Activated naive CD4-positive, alpha-beta T cell treated with anti-CD3 and anti-CD28 coated beads, Interleukin-2, amount 10 ng/mL, durations not matched to agents 7 days and 5 days (primary cell): ENCODE data around the gene PRR3.
A peak's percentile ranks its signal among the peaks of the same experiment; 100 is the strongest.

Source experiments
- CTCF ChIA-PET: fragments of 350-600 bp; sonication (Branson Sonifier 250); formaldehyde crosslinking; loops from one replicate; lab custom pipeline; 2021; ENCODE audit warnings: antibody characterized with exemption; lab: Charles Lee
- DNase-seq: peaks from one replicate; pipeline ENCODE4 v3.0.0-alpha.2; 2020
- H3K27ac Mint-ChIP-seq: one replicate; pipeline ENCODE4 v1.8.0; 2021; ENCODE audit warnings: mild to moderate bottlenecking, moderate library complexity, mixed read lengths
- H3K27me3 Mint-ChIP-seq: one replicate; pipeline ENCODE4 v1.8.0; 2021; ENCODE audit warnings: mild to moderate bottlenecking, mixed read lengths
- H3K36me3 Mint-ChIP-seq: one replicate; pipeline ENCODE4 v1.8.0; 2021; ENCODE audit warnings: mixed read lengths
- H3K4me1 Mint-ChIP-seq: one replicate; pipeline ENCODE4 v1.8.0; 2021; ENCODE audit warnings: mixed read lengths
- H3K4me3 Mint-ChIP-seq: one replicate; pipeline ENCODE4 v1.8.0; 2021; ENCODE audit warnings: mild to moderate bottlenecking, moderate library complexity, mixed read lengths
- H3K9me3 Mint-ChIP-seq: one replicate; pipeline ENCODE4 v1.8.0; 2021; ENCODE audit warnings: mixed read lengths

PRR3 gene

GRCh38 chr6:30547454-30547853 is 9.6 kb upstream of the PRR3 start:
- DNase-seq, result no peak
- H3K27me3 Mint-ChIP-seq, result no peaks in the 10 kb centered on the region

GRCh38 chr6:30548375-30548774 is 8.7 kb upstream of the PRR3 start:
- peaks cover 60% of the 10 kb centered on the region for H3K36me3 Mint-ChIP-seq
- no peaks in the 10 kb centered on the region for H3K27me3 Mint-ChIP-seq
- no peak overlapping the region for H3K27ac Mint-ChIP-seq
- H3K4me1 Mint-ChIP-seq, result peaks cover 16% of the 10 kb centered on the region
- CTCF ChIA-PET, result interaction anchor here (0.9 to 1.4 kb wide), 6 partner anchors 7 to 66 kb away, joined by 3 to 7 read pairs (median 4); no protein-coding TSS in a partner anchor
- no peak for DNase-seq
- no peaks in the 10 kb centered on the region for H3K9me3 Mint-ChIP-seq
- H3K4me3 Mint-ChIP-seq, result no peak overlapping the region

More at GRCh38 chr6:30547454-30547853, 9.6 kb upstream of the PRR3 start:
- Mint-ChIP-seq H3K4me3 (no peak overlapping the region), H3K27ac (no peak overlapping the region), H3K36me3 (peaks cover 52% of the 10 kb centered on the region), H3K9me3 (no peaks in the 10 kb centered on the region), H3K4me1 (peaks cover 25% of the 10 kb centered on the region)
- CTCF ChIA-PET, result interaction anchor here (0.9 to 11.2 kb wide), 5 partner anchors 15 to 65 kb away, joined by 3 to 251 read pairs (median 4); no protein-coding TSS in a partner anchor

GRCh38 chr6:30554404-30554803 is 2.7 kb upstream of the PRR3 start:
- Mint-ChIP-seq H3K36me3 (peaks cover 57% of the 10 kb centered on the region), H3K4me1 (peaks cover 33% of the 10 kb centered on the region), H3K4me3 (peak overlapping the region; percentile 97), H3K27ac (peak overlapping the region; percentile 6), H3K9me3 (no peaks in the 10 kb centered on the region), H3K27me3 (no peaks in the 10 kb centered on the region)
- no peak for DNase-seq
- CTCF ChIA-PET, result interaction anchor here (0.6 to 5.9 kb wide), 8 partner anchors 11 to 118 kb away, joined by 3 to 60 read pairs (median 3); no protein-coding TSS in a partner anchor

- H3K27me3 Mint-ChIP-seq, result no peaks in the 10 kb centered on the region
- H3K36me3 Mint-ChIP-seq, result peaks cover 53% of the 10 kb centered on the region
- peak overlapping the region; percentile 97 for H3K4me3 Mint-ChIP-seq
- H3K27ac Mint-ChIP-seq, result peak overlapping the region; percentile 100
- DNase-seq, result peak; percentile 42
- peaks cover 40% of the 10 kb centered on the region for H3K4me1 Mint-ChIP-seq
- no peaks in the 10 kb centered on the region for H3K9me3 Mint-ChIP-seq
- CTCF ChIA-PET, result interaction anchor here (0.6 to 5.9 kb wide), 6 partner anchors 12 to 119 kb away, joined by 3 to 60 read pairs (median 3); no protein-coding TSS in a partner anchor
Observed at GRCh38 chr6:30554962-30555815, 1.9 kb upstream of the PRR3 start.

GRCh38 chr6:30555816-30556065 is 1.4 kb upstream of the PRR3 start:
- Mint-ChIP-seq H3K9me3 (no peaks in the 10 kb centered on the region), H3K36me3 (peaks cover 47% of the 10 kb centered on the region), H3K4me3 (peak overlapping the region; percentile 97), H3K4me1 (peaks cover 41% of the 10 kb centered on the region), H3K27me3 (no peaks in the 10 kb centered on the region), H3K27ac (peak overlapping the region; percentile 100)
- no peak for DNase-seq
- CTCF ChIA-PET, result interaction anchor here (5.9 kb wide), 1 partner anchor 12 kb away, joined by 60 read pairs; no protein-coding TSS in a partner anchor

- Mint-ChIP-seq H3K4me1 (peaks cover 42% of the 10 kb centered on the region), H3K4me3 (peak within 1 kb of the TSS; percentile 97)
- CTCF ChIA-PET, result interaction anchor here (1.2 to 5.9 kb wide), 3 partner anchors 12 to 15 kb away, joined by 5 to 60 read pairs (median 10); partner anchors contain the start of gene ABCF1
Observed at GRCh38 chr6:30556066-30556905, 809 bp upstream of the PRR3 start, which contains the start of gene GNL1. Gene GNL1 (minus strand): TSS chr6:30556489. CDS start chr6:30556203, 286 bp downstream.

GRCh38 chr6:30557683-30557981 is 537 bp downstream of the PRR3 start:
- Mint-ChIP-seq H3K27me3 (no peaks in the 10 kb centered on the region), H3K27ac (peak overlapping the region; percentile 100), H3K4me3 (peak overlapping the region; percentile 97), H3K9me3 (no peaks in the 10 kb centered on the region), H3K36me3 (peaks cover 38% of the 10 kb centered on the region), H3K4me1 (peaks cover 43% of the 10 kb centered on the region)
- DNase-seq, result no peak
- CTCF ChIA-PET, result interaction anchor here (0.9 to 1.7 kb wide), 8 partner anchors 13 to 173 kb away, joined by 3 to 10 read pairs (median 4); partner anchors contain the start of gene ABCF1

More at GRCh38 chr6:30556066-30556905, 809 bp upstream of the PRR3 start, which contains the start of gene GNL1:
- DNase-seq, result peak; percentile 99
- peaks cover 43% of the 10 kb centered on the region for H3K36me3 Mint-ChIP-seq
- H3K9me3 Mint-ChIP-seq, result no peaks in the 10 kb centered on the region
- peak within 1 kb of the TSS; percentile 100 for H3K27ac Mint-ChIP-seq
- no peaks in the 10 kb centered on the region for H3K27me3 Mint-ChIP-seq

- Mint-ChIP-seq H3K4me3 (no peak overlapping the region), H3K27me3 (no peaks in the 10 kb centered on the region), H3K36me3 (peaks cover 23% of the 10 kb centered on the region), H3K4me1 (peaks cover 31% of the 10 kb centered on the region), H3K9me3 (no peaks in the 10 kb centered on the region), H3K27ac (no peak overlapping the region)
- DNase-seq, result no peak
- CTCF ChIA-PET, result no interaction called here
Observed at GRCh38 chr6:30560930-30561329, 3.8 kb downstream of the PRR3 start.

GRCh38 chr6:30562470-30563425 is 5.7 kb downstream of the PRR3 start:
- peaks cover 24% of the 10 kb centered on the region for H3K4me1 Mint-ChIP-seq
- peak overlapping the region; percentile 1 for H3K27ac Mint-ChIP-seq
- DNase-seq, result no peak
- no peaks in the 10 kb centered on the region for H3K9me3 Mint-ChIP-seq
- CTCF ChIA-PET, result interaction anchor here (1.7 kb wide), 1 partner anchor 21 kb away, joined by 6 read pairs; no protein-coding TSS in a partner anchor
- H3K4me3 Mint-ChIP-seq, result no peak overlapping the region
- H3K27me3 Mint-ChIP-seq, result no peaks in the 10 kb centered on the region
- peaks cover 19% of the 10 kb centered on the region for H3K36me3 Mint-ChIP-seq

GRCh38 chr6:30564114-30564513 is 7.0 kb downstream of the PRR3 start:
- H3K27ac Mint-ChIP-seq, result no peak overlapping the region
- H3K9me3 Mint-ChIP-seq, result no peaks in the 10 kb centered on the region
- CTCF ChIA-PET, result interaction anchor here (1.3 to 1.8 kb wide), 3 partner anchors 23 to 523 kb away, joined by 3 to 6 read pairs (median 5); no protein-coding TSS in a partner anchor
- H3K4me1 Mint-ChIP-seq, result peaks cover 15% of the 10 kb centered on the region
- H3K4me3 Mint-ChIP-seq, result no peak overlapping the region
- H3K36me3 Mint-ChIP-seq, result peaks cover 16% of the 10 kb centered on the region
- no peaks in the 10 kb centered on the region for H3K27me3 Mint-ChIP-seq
- no peak for DNase-seq

GRCh38 chr6:30565772-30566171 is 8.7 kb downstream of the PRR3 start:
- Mint-ChIP-seq H3K4me3 (no peak overlapping the region), H3K36me3 (peaks cover 13% of the 10 kb centered on the region), H3K4me1 (peaks cover 19% of the 10 kb centered on the region), H3K27me3 (peaks cover 6% of the 10 kb centered on the region), H3K9me3 (no peaks in the 10 kb centered on the region), H3K27ac (no peak overlapping the region)
- CTCF ChIA-PET, result interaction anchor here (0.9 to 1.8 kb wide), 2 partner anchors 21 to 24 kb away, joined by 3 to 5 read pairs; no protein-coding TSS in a partner anchor
- DNase-seq, result no peak

- peaks cover 41% of the 10 kb centered on the region for H3K4me1 Mint-ChIP-seq
- CTCF ChIA-PET, result no interaction called here
- no peak overlapping the region for H3K27ac Mint-ChIP-seq
- no peaks in the 10 kb centered on the region for H3K9me3 Mint-ChIP-seq
- peaks cover 13% of the 10 kb centered on the region for H3K27me3 Mint-ChIP-seq
- DNase-seq, result no peak
- H3K4me3 Mint-ChIP-seq, result no peak overlapping the region
- peaks cover 9% of the 10 kb centered on the region for H3K36me3 Mint-ChIP-seq
Observed at GRCh38 chr6:30568245-30568644, 11.2 kb downstream of the PRR3 start.

- Mint-ChIP-seq H3K9me3 (no peaks in the 10 kb centered on the region), H3K4me1 (peaks cover 57% of the 10 kb centered on the region), H3K27ac (peak overlapping the region; percentile 95), H3K27me3 (peaks cover 13% of the 10 kb centered on the region), H3K36me3 (peaks cover 16% of the 10 kb centered on the region), H3K4me3 (peak overlapping the region; percentile 95)
- no peak for DNase-seq
- CTCF ChIA-PET, result interaction anchor here (1.2 to 2.3 kb wide), 7 partner anchors 24 to 120 kb away, joined by 3 to 8 read pairs (median 3); no protein-coding TSS in a partner anchor
Observed at GRCh38 chr6:30570263-30570662, 13.2 kb downstream of the PRR3 start.
